Inflammatory macrophage treated with lipopolysaccharide for 4 hours (primary cell): ENCODE data around the gene C2orf69.

Experiments used
- DNase-seq: peaks from one replicate; pipeline ENCODE4 v3.0.0-alpha.2; 2020

C2orf69 gene

GRCh38 chr2:199972088-199972626 lies 61.1 kb downstream of the C2orf69 start:
- DNase-seq: no peak

- DNase-seq: peak; percentile 30
Observed at GRCh38 chr2:199973703-199974102, 62.6 kb downstream of the C2orf69 start.

GRCh38 chr2:199975273-199975895 lies 64.3 kb downstream of the C2orf69 start:
- no peak for DNase-seq
